ENCODE results near the gene ARHGAP12. TPM values are rescaled to one million over a fixed set of nuclear protein-coding genes. Genes with fewer than 3 reads are reported as not detected.
"Not testable (repeated sequence)": the region's sequence is repeated elsewhere in the genome, so short reads cannot be mapped to it uniquely, and the experiment has no call there.

Gene ARHGAP12, protein sequence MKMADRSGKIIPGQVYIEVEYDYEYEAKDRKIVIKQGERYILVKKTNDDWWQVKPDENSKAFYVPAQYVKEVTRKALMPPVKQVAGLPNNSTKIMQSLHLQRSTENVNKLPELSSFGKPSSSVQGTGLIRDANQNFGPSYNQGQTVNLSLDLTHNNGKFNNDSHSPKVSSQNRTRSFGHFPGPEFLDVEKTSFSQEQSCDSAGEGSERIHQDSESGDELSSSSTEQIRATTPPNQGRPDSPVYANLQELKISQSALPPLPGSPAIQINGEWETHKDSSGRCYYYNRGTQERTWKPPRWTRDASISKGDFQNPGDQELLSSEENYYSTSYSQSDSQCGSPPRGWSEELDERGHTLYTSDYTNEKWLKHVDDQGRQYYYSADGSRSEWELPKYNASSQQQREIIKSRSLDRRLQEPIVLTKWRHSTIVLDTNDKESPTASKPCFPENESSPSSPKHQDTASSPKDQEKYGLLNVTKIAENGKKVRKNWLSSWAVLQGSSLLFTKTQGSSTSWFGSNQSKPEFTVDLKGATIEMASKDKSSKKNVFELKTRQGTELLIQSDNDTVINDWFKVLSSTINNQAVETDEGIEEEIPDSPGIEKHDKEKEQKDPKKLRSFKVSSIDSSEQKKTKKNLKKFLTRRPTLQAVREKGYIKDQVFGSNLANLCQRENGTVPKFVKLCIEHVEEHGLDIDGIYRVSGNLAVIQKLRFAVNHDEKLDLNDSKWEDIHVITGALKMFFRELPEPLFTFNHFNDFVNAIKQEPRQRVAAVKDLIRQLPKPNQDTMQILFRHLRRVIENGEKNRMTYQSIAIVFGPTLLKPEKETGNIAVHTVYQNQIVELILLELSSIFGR
- 22.0 and 25.5 TPM in 2 replicates for total RNA-seq

DNA sequence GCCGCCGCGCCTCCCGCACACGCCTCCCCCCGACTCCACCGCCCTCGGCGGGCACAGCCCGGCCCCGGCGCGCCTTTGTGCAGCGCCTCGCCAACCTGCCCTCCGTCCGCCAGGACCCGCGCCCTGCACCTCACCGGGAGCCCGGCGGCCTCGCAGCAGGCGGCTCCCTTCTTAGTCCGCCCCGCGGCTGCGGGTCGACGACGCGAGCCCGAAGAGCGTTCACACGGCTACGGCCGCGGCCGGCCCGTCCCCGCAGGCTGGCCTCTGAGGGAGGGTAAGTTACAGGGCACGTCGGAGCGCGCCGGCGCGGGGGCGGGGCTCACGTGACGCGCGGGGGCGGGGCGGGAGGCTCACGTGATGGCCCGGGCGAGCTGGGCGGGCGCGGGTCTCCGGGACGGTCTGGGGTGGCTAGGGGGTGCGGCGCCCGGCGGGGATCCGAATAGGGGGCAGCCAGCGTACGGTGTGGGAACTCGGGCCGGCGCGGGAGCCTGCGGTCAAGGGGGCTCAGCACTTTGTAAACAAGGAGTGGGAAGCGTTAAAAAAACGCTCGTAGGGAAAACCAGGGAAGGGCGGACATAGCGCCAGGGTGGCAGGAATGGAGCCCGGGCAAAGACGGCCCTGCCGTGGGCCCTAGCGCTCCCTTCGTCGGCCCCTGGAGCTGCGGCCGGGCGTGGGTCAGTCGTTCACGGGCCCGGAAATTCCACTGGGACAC lies at the start of gene ARHGAP12:
ARHGAP12 (minus strand) TSS at position 283 of the 712 bp plus-strand sequence. CDS start 19,976 bp downstream, outside the sequence.
- DNase-seq (ENCODE audit: low read depth, low spot score), result no peak

DNA sequence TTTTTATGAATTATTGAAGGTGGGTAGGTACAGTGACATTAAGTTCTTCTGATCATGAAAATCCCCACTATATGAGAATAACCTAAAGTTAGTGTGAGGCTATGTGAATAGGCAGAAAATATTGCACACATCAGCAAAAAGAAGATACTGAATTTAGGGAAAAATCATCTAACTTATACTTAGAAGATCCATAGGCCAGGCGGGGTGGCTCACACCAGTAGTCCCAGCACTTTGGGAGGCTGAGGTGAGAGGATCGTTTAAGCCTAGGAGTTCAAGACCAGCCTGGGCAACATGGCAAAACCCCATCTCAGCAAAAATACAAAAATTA lies 49.5 kb upstream of the ARHGAP12 start:
- DNase-seq (ENCODE audit: low read depth, low spot score), result no peak

DNA sequence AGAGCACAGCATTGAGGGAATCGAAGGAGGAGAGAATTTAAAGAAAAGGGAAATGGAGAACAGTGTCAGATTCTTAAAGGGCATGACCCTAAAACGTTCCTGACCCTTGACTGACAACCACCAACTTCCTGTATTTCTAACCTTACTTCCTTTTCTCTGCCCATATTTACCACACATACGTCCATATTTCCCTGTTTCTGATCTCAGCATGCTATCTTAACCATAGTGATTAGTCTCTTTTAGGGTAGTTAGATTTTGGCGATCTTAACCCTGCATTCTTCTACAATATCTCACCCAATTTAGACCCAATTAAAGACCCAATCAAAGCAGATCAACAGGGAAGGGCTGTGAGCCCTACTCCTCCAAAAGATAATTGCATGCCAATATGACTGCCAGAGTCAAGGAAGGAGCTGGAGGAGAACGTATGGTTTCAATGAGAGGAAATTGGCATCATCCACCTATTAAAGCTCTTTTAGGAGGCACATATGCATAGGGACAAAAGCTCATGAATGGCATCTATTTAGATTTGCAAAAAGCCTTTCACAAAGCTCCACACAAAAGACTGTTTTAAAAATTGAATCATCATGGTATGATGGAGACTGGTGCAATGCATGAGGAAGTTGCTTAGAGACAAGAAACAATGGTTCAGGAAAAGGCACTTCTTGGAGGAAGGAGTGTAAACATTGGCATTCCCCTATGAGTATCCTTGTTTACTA lies 49.0 kb upstream of the ARHGAP12 start:
- DNase-seq (ENCODE audit: low read depth, low spot score), result peak; percentile 85

DNA sequence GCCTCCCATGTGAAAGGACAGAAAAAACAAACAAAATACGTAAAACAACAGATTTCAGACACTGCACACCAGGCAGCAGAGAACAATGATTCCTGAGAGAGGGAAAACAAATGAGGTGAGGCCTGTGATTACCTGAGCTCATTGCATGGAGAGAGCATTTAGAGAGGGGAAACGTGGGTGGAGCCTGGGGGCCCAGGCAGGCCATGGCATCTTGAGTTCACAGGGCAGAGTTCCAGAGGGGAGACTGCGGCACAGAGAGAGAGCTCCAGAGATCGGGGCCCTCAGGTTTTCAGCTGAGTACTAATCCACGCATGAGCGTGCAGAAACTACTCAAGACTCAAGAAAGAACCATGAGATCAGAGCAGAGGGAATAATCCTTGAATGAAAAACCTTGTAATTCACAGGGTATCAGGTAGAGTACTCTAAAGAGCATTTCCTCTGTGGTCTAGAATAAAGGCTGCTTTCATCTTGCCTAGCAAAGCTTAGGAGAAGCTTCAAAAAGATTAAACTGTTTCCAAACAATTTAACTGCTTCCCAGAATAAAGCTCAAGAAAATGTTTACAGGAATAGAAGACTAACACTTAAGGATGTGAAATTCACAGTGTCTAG lies 46.6 kb upstream of the ARHGAP12 start:
- DNase-seq (ENCODE audit: low read depth, low spot score), result no peak

DNA sequence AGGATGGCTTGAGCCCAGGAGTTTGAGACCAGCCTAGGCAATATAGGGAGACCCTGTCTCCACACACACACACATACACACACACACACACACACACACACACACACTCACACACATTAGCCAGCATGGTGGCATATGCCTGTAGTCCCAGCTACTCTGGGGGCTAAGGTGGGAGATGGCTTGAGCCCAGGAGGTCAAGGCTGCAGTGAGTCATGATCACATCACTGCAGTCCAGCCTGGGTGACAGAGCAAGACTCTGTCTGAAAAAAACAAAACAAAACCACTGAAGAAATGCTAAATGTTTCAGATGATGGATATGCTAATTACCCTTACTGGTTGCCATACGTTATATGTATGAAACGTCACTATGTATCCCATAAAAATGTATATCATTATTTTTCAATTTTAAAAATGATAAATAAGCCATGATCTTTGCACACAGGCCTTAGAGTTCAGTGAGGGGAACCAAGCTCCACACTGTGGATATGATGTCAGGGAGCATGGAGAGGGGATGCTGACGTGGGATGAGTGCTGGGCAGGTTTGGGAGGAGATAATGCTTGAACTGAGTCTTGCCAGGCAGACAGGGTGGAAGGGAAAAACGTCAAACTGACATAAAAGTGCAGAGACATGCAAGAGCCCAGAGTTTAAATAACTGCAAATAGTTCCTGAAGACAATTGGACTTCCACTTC lies 45.9 kb upstream of the ARHGAP12 start:
- DNase-seq (ENCODE audit: low read depth, low spot score), result no peak

DNA sequence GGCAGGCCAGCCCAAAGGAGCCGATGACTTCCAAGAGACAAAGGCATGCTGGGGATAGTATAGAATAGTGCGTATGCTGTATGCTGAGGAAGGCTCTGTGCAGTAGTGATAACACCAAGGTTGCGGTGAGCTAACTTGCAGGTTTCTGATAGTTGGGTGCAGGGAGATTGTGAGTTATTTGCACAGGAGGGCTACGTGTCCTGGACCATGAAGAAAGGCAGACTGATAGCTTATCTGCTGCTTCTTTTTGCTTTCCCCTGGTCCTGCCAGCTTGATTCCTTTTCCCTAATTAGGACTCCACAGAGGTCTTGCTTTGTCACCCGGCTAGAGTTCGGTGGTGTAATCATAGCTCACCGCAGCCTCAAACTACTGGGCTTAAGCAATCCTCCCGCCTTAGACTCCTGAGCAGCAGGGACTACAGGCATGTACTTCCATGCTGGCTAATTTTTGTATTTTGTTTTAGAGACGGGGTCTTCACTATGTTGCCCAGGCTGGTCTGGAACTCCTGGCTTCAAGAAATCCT lies 43.9 kb upstream of the ARHGAP12 start:
- DNase-seq (ENCODE audit: low read depth, low spot score), result no peak

DNA sequence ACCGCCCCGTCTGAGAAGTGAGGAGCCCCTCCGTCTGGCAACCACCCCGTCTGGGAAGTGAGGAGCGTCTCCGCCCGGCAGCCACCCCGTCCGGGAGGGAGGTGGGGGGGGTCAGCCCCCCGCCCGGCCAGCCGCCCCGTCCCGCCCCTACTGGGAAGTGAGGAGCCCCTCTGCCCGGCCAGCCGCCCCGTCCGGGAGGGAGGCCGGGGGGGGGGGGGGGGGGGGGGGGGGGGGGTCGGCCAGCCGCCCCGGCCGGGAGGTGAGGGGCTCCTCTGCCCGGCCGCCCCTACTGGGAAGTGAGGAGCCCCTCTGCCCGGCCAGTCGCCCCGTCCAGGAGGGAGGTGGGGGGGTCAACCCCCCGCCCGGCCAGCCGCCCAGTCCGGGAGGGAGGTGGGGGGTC lies 41.2 kb upstream of the ARHGAP12 start:
- not testable (repeated sequence) for DNase-seq (ENCODE audit: low read depth, low spot score)

DNA sequence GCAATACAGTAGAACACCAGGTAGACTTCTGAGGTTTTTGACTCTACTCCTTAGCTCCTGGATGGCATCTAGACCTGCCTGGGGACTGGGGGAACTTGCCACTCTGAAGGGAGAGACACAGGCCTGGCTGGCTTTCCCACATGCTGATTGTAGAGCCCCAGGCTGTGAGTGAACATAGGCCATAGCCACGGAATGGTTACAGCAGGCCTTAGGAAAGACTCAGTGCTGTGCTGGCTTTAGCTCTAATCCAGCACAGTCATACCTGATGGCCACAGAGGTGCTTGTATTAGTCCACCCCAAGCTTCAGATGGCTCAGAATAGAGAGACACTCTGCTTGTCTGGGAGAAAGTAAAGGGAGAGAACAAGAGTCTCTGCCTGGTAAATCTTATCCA lies 35.0 kb upstream of the ARHGAP12 start:
- no peak for DNase-seq (ENCODE audit: low read depth, low spot score)

DNA sequence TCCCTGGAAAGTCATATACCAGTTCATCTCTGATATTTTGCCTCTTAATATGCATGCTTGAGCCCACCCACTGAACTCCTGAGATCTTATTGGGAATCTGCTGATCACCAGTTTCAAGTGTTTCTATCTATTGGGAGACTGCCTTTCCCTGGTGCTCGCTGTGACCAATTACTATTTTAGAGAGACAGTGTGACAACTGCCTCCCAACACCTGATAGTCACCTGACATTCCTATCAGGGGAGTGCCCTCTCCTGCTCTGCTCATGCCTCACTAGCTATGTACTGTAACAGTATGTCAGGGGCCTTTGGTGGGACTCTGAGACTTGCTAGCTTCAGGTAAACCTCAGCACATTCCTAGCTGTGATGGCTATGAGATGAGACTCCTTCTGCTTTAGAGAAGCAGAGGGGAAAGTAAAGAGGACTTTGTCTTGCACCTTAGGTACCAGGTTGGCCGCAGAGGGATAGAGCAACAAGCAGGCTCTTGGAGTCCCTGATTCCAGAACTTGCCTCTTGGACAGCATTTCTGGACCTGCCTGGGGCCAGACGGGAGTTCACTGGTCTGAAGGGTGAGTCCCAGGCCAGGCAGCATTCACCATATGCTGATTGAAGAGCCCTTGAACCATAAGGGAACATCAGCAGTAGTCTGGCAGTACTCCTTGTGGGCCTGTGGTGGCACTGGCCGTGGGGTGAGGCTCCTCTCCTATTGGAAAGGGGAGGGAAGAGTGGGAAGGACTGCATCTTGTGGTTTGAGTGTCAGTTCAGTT lies 34.4 kb upstream of the ARHGAP12 start:
- DNase-seq (ENCODE audit: low read depth, low spot score), result no peak

DNA sequence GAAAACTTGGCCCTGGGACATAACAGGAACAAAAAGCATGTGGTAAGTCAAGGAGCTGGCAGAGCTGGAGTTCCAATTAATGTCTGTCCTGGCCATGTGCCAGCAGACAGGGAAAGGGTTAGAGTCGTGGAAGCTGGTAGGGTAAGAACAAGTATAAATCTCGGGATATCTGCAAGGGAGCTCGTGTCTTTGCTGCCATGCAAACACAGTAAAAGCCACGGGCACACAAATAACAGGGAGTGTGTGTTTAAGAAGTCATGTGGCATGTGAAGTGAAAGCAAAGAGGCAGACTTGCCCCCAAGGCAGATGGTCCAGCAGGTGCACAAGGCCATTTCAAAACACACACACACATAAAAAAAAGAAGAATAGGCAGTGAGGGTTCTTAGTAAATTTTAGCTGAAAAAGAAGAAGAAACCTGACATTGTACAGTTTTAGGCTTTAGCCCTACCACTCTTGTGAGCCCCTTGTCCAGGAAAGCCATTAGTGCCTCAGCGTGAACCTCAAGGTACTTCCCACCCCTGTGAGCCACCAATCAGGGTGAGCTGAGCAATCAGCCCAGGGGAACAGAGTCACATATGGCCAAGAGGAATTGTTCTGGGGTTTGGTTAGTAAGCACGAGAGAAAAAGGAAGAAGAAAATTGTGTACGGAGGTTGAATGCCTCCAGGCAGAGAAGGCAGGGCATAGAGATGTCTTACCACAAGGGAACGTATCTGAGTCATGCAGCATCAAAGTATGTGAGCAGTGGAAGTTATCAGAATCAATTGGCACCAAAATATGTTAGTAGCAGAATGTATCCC lies 32.8 kb upstream of the ARHGAP12 start:
- DNase-seq (ENCODE audit: low read depth, low spot score), result no peak

DNA sequence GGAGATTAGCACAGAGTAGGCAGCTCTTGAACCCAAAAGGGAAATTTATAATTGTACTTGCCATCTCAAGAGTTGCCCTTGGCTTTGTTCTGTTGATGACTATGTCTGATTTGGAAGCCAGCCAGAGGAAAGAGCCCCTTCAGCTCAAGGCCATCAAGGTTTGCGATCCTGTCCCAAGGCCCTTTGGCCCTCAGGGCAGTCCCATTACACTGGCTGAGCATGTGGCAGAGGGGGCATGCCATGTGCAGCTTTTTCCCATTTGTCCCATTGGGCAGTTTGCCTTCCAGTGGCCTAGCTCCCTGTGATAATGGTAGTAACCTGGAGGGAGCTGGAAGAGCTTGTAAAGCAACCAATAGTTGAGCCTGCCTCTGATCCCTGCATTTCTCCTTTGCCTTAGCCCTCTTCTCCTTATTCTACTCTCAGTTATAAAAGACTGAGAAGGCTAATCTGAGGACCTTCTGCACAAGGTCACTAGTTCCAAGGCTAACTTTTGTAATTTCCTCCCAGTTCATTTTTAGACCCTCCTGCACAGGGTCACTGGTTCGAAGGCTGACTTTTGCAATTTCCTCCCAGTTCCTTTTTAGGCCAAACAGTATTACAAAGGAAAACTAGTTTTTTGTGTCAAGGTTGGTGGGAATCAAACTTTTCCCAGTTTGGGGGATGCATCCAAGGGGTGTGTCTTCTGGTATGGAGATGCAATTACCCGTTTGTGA lies 31.0 kb upstream of the ARHGAP12 start:
- no peak for DNase-seq (ENCODE audit: low read depth, low spot score)

DNA sequence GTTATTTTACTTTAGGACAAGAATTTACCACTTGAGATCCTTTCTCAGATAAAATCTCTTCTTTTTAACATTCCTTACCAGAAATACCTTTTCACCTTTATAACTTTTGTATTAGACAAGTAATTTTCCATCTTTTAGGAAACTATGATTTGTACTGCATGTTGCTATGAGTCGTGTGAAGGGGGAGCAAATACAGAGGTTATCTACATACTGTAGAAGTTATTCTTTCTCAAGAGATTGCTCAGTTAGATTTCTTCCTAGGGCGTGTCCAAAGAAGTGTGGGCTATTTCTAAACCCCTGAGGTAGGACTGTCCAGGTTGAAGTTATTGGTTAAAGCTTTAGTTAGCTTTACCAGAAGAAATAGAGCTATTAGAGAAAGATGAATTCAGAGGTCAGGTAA lies 30.2 kb upstream of the ARHGAP12 start:
- DNase-seq (ENCODE audit: low read depth, low spot score), result no peak

DNA sequence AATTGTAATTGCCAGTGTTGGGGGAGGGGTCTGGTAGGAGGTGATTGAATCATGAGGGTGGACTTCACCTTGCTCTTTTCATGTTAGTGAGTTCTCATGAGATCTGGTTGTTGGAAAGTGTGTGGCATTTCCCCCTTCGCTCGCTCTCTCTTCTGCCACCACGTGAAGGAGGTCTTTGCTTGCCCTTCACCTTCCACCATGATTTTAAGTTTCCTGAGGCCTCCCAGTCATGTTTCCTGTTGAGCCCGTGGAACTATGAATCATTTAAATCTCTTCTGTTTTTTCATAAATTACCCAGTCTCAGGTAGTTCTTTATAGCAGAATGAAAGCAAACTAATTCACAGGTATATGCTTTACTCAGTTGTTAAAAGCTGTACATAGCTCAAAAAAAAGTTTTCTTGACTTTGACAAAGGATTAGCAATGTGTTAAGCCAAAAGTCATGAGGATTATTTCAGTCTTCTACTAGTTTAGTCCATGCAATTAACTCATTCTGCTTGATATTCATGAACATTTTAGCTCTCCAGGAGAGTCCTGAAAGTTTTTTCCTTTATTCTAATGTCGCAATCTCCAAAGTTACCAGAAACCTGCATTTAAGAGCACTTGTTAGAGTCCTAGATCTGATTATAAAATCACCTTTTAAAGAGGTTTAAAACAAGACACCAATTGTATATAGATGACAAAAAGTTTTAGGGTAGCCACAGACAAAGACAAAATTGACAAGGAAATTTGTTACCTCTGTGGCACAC lies 27.7 kb upstream of the ARHGAP12 start:
- DNase-seq (ENCODE audit: low read depth, low spot score), result no peak

DNA sequence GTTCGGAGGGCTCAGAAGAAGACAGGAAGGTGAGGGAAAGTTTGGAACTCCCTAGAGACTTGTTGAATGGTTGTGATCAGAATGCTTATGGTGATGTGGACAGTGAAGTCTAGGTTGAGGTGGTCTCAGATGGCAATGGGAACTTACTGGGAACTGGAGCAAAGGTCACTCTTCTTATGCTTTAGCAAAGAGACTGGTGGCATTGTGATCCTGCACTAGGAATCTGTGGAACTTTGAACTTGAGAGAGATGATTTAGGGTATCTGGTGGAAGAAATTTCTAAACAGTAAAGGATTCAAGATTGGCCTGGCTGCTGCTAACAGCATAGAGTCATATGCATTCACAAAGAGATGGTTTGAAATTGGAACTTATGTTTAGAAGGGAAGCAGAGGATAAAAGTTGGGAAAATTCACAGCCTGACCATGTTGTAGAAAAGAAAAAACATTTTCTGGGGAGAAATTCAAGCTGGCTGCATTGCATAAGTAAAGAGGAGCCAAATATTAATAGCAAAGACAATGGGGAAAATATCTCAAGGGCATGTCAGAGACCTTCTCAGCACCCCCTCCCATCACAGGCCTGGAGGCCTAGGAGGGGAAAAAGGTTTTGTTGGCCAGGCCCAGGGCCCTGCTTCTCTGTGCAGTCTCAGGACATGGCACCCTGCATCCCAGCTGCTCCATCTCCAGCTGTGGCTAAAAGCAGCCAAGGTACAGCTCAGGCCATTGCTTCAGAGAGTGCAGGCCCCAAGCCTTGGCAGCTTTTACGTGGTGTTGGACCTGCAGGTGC lies 26.0 kb upstream of the ARHGAP12 start:
- DNase-seq (ENCODE audit: low read depth, low spot score), result no peak

DNA sequence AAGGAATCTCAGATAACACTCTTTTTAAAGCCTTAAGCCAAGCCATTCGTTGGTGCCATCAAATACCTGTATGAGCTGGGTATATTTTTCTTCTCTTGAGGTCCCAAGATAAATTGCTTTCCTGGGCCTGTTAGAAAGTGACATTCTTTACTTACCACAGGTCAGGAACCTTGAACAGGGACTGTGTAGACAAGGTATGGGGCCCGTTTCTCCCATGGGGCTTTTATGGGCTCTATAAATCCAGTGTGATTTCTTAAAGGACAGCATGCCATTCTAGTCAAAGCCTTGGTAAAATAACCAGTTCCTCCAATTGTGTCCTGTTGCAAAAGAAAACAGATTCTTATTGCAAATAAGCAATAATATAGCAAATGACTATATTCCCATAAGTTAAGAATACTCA lies 24.8 kb upstream of the ARHGAP12 start:
- DNase-seq (ENCODE audit: low read depth, low spot score), result no peak

DNA sequence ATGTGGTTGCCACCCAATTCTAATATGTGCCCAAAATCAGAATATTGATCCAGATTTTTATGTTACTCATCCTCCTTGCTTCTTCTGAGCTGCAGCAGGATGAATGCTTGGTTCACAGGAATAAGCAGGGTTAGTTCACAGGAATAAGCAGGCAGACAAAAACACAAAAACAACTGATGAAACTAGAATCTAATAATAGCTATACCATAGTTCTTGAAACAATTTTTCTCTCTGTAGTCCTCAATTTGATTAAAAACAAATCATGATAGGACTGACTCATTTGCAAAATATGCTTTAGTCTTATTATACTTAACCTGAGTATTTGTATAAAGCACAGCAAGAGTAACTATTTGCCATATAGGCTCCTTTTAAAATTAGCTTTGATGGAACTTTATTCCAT lies 24.4 kb upstream of the ARHGAP12 start:
- no peak for DNase-seq (ENCODE audit: low read depth, low spot score)
